ENCODE results near the gene RAD51B. TPM values are rescaled to one million over a fixed set of nuclear protein-coding genes. Genes with fewer than 3 reads are reported as not detected.
A peak's percentile ranks its signal among the peaks of the same experiment; 100 is the strongest.

The RAD51B gene
- polyA plus RNA-seq, 1 donor, result 13.3 TPM

DNA sequence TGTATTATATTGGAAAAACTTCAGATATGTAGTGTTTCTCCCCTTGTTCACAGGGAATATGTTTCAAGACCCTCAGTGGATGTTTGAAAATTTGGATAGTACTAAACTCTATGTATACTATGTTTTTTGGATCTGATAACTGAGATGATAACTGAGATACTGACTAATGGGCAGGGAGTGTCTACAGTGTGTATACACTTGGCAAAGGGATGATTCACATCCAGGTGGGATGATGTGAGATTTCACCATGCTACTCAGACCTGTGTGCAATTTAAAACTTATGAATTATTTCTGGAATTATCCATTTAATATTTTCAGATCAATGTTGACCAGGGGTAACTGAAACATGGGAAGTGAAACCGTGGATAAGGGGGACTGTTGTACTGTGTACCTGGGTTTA lies 13.8 kb downstream of the RAD51B start:
- no peak for DNase-seq

DNA sequence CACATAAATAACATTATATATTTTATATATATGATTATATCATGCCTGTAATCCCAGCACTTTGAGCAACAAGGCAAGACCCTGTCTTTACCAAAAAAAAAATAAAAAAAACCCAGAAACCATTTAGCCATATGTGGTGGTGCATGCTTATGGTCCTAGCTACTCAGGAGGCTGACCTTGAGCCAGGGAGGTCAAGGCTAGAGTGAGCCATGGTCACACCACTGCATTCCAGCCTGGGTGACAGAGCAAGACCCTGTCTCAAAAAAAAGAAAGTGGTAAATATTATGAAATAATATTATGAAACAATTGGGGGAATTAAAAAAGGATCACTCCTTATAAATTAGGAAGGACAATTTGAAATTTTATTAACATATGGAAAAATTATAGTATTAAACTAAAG lies 16.0 kb downstream of the RAD51B start:
- DNase-seq, result no peak

DNA sequence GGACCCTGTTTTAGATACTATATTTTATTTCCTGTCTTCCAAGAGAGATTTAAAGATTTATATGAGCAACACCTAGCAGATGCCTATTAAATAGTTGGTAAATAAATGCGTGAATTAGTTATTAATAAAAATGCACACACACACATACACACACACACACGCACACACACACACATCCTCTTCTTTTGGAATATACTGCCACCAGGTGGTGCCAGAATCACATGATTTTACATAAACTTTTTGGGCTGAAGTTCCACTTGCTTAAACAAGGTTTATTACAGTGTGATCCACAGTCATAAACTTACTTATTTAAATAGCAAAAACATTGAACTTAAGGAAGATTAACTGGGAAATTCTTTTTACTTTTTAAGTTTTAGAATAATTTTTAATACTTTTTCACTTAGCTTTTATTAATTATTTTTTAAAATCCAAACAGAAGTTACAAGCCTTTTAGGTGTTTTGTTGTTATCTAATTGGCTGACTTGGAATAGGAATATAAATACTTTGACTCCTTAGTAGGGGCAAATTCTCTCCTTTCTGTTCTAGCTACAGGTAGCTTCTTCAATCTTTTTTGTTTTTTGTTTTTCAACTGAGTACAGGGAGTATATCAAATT lies 17.5 kb downstream of the RAD51B start:
- DNase-seq, result peak; percentile 81

DNA sequence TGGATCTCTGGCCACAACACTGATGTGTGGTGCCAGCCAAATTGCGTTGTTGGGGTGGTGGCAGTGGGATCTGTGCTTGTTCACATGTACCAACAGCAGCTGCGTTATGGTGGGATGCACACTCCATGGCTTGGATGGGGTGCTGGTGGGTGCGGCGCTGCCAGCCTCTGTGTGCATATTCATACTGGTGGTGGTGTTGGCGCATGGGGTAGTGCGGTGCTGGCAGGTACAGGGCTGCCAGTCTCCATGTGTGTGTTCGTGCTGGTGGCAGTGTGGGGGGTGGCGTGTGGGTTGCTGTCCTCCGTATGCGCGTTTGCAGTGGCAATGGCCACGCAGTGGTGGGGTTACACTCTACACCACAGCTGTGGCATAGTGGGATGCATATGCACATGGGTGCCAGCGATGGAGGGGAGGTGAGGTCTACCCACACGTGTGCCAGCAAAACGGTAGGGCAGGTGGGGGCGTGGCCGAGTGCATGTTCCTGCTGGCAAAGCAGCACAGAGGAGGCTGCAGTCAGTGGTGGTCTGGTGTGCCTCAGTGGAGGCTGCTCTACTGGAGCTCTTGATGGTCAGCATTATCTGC lies 26.5 kb downstream of the RAD51B start:
- no peak for DNase-seq

DNA sequence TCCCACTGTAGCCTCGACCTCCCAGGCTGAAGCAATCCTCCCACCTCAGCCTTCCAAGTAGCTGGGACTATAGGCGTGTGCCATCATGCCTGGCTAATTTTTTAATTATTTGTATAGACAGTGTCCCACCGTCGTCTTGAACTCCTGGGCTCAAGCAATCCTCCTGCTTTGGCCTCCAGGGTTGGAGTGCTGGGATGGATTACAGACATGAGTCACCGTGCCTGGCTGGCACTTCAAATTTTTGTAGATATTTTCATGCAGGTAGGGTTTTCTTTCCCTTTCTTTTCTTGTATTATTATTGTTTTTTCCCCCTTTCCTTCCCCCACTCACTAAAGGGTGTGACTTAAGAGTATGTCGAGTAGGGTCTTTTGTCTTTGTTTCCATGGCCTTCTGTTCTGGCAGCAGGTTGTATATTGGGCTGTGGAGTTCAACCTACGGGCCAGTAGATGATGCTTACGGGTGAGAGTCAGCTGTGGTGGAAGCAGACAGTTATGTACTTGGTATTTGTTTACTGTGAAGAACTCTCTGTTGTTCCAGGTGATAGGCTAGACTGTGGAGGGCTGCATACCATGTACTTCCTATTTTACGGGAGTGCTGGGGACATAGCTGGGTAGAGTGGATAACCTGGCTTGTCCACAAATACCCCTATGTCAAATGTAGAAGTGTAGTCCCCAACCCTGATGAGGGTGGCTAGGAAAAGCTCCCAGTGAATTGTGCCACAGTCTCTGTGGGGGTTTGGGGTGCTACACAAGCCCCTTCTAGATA lies 30.7 kb downstream of the RAD51B start:
- no peak for DNase-seq

DNA sequence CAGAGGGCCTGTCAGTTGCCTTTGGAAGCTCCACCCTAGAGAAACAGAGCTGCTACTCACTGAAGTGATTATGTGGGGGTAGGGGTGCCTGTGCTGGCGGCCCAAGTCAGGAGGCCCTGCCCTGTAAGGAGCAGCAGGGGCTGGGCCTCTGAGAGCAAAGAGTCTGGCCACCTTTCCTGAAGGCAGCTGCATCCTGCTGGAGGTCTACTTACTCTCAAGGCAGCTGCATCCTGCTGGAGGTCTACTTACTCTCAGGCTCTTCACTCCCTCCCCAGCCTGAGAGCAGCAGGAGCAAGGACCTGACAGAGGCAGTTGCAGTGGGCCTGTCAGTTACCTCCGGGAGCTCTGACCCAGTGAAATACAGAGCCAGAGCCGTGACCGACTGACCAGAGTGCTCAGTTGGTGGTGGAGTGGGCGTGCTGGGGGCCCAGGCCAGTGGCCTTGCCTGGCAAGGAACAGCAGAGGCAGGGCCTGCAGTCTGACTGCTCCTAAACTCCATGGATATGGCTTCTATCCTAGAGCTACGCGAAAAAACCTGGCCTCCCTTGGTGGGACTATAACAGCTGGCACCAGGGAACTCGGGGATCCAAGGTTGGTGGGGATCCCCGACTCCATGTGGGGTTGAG lies 32.3 kb downstream of the RAD51B start:
- DNase-seq, result no peak

DNA sequence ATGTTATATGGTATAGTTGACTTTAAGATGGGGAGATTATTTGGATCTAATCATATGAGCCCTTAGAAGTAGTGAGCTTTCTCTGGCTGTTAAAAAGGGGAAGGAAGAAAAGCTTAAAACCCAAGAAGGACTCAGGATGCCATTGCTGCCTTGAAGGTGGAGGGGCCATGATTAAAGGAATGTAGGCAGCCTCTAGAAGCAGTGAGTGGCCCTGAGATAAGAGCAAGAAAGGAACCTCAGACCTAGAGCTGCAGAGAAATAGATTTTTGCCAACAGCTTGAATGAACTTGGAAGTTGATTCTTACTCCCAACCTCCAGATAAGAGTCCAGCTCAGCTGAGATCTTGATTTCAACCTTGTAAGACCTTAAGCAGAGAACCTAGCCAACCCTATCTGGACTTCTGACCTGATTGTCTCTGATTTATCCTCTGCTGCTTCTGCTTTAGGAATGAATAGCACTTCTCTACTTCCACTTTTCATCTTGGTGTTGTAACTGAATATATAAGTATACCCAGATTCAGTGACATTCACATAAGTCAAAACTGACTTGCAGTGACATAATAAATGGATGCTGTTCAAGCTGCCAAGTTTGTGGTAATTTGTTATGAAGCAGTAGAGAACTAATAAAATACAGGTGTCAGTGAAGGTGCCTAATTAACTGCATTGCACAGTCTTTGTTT lies 33.5 kb downstream of the RAD51B start:
- DNase-seq, result no peak

DNA sequence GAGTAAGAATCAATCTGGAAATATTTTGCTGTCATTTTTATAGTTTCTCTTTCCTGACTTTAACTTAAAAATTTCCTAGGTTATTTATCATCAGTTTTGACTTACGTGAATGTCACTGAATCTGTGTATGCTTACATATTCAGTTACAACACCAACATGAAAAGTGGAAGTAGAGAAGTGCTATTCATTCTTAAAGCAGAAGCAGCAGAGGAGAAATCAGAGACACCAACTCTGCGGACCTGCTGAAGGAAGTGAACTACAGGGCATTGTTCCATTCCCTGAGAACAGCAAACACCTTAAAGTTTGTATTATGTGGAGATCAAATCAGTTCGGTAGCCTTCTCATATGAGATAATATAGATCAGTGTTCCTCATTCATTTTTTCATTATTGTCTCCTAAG lies 34.1 kb downstream of the RAD51B start:
- no peak for DNase-seq

DNA sequence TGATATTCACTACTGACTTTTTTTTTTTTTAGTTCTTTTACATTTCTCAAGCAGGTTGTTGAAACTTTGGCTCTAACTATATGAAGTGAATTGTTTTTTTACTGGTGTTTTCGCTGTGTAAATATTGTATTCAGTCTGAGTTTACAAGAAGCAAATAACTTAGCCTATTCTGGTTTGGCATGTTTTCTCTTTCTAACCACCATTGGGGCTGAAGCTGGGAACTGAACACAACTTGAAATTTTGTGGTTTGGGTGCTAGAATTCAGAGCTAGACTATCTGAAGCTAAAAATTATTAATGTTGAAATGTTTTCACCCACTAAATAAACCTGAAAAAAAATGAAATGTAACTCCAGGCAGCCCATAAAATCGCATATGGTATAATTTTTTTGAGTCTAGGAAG lies 37.2 kb downstream of the RAD51B start:
- no peak for DNase-seq

DNA sequence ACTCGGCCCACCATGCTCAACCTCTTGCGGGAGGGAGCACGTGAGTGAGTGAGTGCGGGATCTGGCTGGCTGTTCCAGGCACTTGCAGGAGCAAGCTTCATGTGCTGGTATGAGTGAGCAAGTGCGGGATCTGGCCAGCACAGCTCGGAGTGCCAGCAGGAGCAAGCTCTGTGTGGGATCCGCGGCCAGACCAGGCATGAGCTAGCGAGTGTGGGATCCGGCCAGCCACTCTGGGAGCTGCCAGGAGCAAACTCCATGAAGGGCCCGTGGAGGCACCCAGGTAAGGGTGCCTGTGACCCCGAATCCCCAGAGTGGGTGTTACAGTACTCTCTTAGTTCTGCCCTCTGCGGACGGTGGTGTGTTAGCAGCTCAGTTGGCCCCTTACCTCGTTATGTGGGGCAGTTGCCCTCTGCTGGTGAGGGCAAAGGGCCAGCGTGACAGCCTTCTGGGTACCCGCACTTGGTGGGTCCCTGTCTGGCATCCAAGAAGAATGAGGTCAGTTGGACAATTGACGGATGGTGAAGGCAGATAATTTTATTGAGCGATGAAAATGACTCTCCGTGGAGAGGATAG lies 38.3 kb downstream of the RAD51B start:
- DNase-seq, result no peak

DNA sequence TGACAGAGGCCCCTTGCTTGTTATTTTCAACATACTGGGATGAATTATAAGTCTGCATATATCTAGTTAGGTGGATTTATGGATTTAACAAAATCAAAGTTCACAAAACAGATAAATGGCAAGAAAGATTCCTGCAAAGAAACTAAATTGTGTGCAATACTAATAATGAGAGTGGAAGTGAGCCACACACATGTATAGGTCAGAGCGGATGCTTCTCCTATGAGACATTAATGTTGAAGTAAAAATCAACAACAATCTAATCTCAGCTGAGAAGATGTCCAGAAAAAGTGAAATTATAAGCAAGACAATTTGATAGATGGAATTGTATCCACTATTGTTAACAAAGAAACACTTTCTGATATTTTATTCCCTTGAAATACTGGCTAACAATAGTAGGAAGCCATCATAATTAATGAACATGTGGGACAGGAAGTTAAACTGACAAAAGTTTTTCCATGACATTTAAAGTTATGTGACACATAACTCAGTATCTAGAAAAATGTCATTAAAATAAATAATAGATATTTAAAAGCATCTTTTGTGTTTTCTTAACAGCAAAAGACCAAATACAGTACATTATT lies 39.7 kb downstream of the RAD51B start:
- DNase-seq, result no peak

DNA sequence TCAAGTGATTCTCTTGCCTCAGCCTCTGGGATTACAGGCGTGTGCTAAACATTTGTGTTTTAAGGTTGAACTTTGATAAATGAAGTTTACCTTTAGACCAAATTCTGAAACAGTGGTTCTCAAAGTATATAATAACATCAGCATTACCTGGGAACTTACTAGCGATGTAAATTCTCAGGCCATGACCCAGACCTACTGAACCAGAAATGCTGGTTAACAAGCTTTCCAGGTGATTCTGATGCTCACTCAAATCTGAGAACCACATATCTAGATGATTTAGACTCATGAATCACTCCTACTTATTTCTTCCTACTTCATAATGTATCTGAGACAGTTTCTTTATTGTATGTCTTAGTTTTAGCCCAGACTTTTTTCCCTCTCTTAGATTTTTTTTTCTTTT lies 43.6 kb downstream of the RAD51B start:
- no peak for DNase-seq

DNA sequence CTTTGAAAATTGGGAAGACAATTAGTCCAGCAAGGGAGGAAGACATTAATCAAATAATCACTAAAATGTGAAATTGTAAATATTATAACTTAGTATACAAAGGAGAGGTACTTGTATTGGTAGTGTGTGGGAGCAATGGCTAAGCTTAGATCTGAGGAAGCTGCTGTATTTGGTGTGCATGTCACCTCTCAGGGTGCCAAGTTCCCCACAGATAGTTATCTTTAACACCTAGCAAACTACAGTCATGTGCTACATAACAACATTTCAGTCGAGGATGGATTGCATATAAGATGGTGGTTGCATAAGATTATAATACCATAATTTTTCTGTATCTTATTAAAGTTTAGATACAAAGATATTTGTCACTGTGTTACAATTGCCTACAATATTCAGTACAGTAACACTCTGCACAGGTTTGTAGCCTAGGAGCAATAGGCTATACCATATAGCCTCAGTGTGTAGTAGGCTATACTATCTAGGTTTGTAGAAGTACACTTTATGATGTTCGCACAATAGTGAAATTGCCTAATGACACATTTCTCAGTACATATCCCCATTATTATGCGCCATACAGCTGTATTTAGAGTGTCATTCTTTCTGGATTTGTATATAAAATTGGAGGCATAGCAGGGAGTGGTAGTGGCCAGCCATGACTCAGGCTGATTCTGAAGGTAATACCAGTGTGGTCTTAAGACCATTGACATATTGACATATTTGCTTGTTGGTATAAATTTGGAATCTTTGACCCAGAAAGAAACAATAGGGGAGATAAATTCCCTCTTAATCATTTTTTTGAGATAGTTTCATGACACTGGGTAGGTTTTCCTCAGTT lies 55.8 kb downstream of the RAD51B start:
- no peak for DNase-seq

DNA sequence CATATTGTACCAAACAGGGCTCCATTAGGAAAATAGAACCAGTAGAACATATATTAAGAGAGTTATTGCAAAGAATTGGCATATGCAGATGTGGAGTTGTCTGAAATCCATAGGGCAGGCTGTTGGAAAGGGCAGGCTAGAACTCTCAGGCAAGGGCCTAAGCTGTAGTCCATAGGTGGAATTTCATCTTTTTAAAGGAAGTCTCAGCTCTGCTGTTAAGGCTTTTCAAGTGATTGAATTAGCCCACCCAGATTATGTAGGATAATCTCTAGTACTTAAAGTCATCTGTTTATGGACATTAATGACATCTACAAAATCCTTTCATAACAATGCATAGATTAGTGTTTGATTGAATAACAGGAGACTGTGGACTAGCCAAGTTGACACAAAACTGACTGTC lies 59.4 kb downstream of the RAD51B start:
- DNase-seq, result no peak

DNA sequence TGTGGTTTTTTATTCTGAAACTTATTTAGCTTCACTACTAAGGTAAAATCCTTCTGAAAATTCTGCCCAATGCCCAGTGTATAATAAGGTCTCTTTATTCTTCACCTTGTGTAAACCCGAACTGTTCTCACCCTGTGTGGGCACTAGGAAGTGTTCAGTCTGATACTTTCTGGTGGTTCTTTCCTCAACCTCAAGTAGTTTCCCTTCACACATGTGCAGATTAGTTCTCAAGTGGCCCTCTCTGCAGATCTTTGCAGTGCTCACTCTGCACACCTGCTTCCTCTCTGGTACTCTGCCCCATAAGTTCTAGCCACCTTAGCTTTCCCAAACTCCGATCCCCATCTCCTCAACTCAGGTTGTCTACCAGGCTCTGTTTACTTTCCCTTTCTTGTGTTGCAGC lies 61.6 kb downstream of the RAD51B start:
- no peak for DNase-seq

DNA sequence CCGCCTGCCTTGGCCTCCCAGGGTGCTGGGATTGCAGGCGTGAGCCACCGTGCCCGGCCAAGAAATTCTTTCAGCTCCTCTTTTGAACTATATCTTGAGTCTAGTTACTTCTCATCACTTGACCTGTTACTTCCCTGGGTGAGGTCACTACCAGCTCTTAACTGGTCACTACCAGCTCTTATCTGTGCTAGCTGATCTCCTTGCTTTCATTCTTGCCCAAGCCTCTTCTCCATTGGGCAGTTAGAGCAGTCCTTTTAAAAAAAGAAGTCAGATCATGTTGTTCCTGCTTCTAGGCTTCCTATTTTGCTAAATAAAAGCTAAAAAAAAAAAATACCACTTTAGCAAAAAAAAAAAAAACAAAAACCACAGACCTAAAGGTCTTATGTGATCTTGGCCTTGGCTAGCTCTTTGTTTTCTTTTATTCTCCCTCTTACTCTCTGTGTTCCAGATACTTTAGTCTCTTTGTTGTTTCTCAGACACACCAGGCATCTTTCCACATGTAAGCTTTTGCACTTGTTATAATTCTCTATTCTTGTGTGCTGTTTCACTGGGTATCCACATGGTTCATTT lies 63.5 kb downstream of the RAD51B start:
- DNase-seq, result no peak

DNA sequence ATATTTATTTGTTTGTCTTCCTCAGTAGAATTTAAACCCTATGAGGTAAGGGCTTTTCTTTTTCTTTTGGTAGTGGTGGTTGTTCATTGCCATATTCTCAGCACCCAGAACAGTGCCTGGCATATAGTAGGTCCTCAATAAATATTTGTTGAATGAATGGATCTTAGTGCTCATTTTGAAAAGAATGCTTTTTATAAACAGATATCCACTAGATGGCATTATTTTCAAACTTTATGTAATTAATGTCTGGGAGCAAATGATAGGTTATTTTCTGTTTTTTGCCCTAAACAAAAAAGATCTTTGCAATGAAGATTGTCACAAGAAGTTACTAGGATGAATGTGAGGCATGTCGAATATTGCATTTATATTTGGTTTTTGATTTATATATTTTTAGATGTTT lies 64.1 kb downstream of the RAD51B start:
- DNase-seq, result no peak

DNA sequence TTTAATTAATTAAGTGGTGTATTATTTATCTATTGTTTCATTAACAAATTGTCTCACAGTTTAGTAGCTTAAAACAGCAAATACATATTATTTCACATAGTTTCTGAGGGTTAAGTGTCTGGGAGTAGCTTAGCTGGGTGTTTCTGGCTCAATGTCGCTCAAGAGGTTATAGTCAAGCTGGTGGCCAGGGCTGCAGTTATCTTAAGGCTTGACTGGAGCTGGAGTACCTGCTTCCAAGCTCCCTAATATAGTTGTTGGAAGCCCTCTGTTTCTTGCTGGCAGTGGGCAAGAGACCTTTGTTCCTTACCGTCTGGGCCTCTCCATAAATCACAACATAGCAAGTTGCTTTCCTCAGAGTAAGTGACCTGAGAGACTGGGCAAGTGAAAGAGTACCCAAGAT lies 66.6 kb downstream of the RAD51B start:
- DNase-seq, result no peak

DNA sequence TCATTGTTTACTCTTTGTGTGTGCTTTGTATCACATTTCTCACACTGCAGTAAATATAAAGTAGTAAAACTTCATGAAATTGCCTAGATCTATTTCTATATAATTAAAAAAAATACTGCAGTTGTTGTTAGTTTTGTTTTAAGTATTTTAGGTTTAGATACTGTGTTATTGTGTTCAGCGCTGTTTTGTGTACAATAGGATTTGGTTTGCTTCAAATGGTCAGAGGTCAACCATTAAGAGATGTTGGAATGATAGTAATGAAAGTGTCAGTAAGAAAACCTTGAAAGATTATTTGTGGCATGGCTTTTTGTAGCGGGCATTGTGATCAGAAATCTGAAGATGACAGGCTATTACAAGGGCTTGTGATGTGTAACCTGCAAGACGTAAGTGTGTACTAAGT lies 67.9 kb downstream of the RAD51B start:
- DNase-seq, result no peak

DNA sequence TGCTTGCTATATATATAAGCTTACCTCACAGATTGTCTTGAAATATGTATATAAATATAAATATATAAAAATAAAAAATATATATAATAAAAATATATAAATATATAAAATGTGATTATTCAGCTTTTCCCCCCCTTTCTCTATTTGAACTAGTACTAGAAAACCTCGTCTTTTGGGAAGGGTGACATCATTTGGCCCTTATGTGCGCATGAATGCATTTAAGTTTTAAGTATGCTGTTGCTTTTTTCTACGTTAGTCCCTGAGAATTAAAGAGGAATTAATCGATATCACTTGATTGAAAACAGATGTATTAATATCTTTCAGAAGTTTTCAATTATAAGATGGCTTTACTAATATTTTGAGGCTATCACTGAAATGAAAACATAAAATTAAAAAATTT lies 69.9 kb downstream of the RAD51B start:
- no peak for DNase-seq

Data from left kidney (tissue), 2 donors.